ENCODE results near the gene GGT7.
A peak's percentile ranks its signal among the peaks of the same experiment; 100 is the strongest.

Gene GGT7, protein sequence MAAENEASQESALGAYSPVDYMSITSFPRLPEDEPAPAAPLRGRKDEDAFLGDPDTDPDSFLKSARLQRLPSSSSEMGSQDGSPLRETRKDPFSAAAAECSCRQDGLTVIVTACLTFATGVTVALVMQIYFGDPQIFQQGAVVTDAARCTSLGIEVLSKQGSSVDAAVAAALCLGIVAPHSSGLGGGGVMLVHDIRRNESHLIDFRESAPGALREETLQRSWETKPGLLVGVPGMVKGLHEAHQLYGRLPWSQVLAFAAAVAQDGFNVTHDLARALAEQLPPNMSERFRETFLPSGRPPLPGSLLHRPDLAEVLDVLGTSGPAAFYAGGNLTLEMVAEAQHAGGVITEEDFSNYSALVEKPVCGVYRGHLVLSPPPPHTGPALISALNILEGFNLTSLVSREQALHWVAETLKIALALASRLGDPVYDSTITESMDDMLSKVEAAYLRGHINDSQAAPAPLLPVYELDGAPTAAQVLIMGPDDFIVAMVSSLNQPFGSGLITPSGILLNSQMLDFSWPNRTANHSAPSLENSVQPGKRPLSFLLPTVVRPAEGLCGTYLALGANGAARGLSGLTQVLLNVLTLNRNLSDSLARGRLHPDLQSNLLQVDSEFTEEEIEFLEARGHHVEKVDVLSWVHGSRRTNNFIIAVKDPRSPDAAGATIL

DNA sequence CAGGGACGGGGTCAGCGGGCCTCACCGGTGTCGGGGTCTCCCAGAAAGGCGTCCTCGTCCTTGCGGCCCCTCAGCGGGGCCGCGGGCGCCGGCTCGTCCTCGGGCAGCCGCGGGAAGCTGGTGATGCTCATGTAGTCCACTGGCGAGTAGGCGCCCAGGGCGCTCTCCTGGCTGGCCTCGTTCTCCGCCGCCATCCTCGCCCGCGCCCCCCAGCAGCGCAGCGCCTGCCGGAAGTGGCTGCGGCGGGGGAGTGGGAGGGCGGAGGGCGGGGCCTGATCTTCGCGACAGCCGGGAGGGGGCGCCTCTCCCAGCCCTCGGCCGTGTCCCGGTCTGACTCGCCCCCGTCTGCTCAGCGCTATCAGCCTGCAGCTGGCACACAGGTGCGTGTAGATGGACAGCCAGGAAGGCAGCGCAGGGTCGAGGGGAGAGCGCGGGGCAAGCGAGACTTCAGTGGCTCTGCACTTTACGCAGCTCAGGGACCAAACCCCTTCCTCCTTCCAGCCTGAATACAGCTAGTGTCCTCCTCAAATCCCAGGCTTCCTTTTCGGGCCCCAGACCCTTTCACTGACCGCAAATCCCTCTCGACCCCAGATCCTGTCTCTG, at the start of gene GGT7:
TSS of gene GGT7 (minus strand) at position 235 of the 603 bp plus-strand sequence. CDS start at position 194, 41 bp downstream.
- DNase-seq (ENCODE audit: low read depth): peak; percentile 69
- TF ChIP-seq, protein P1, sequence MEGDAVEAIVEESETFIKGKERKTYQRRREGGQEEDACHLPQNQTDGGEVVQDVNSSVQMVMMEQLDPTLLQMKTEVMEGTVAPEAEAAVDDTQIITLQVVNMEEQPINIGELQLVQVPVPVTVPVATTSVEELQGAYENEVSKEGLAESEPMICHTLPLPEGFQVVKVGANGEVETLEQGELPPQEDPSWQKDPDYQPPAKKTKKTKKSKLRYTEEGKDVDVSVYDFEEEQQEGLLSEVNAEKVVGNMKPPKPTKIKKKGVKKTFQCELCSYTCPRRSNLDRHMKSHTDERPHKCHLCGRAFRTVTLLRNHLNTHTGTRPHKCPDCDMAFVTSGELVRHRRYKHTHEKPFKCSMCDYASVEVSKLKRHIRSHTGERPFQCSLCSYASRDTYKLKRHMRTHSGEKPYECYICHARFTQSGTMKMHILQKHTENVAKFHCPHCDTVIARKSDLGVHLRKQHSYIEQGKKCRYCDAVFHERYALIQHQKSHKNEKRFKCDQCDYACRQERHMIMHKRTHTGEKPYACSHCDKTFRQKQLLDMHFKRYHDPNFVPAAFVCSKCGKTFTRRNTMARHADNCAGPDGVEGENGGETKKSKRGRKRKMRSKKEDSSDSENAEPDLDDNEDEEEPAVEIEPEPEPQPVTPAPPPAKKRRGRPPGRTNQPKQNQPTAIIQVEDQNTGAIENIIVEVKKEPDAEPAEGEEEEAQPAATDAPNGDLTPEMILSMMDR (conservative IDR thresholded peaks at IDR 0.05; ENCODE audit: low read length): peak; percentile 54
- peak within 1 kb of the TSS; percentile 85 for H3K4me3 ChIP-seq (ENCODE audit: low read length)

DNA sequence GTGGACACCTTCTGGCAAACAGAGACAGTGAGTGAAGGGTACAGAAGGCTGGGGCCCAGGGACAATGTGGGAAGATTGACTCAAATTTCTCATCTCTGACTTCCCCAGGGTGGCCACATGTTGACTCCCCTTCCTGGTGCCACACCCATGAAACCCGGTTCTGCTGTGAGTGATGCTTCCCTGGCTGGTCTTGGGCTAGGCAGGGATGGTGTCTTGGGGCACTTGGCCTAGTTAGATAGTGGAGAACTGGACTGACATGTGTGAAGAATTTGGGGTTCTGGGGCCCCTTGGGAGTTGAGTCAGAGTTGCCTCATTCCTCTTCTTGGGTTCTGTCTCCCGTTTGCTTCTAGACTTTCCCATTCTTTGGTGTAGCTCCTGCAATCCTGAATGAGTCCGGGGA, 48.8 kb upstream of the GGT7 start:
- H3K4me3 ChIP-seq (ENCODE audit: low read length): no peak overlapping the region
- TF ChIP-seq, protein P1 (conservative IDR thresholded peaks at IDR 0.05; ENCODE audit: low read length): no peak
- peak; percentile 42 for DNase-seq (ENCODE audit: low read depth)

DNA sequence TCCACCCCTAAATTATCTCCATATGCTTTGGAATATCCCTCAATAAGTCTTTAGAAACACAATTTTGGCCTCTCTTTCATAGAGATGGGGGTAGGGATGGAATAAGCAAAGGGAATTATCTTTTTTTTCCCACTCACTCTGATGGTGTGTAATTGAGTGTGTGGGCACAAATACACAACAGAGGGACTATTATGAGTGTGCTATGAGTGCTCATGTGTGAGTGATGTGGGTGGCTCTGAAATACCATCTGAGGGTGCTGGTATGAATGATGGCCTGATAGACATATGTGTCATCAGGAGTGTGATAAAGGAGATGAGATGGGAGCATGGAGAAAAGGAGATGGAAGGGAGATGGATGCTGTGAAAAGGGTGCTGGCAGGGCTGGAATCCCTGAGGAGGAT, 47.4 kb upstream of the GGT7 start:
- H3K4me3 ChIP-seq (ENCODE audit: low read length): no peak overlapping the region
- TF ChIP-seq, protein P1 (conservative IDR thresholded peaks at IDR 0.05; ENCODE audit: low read length): no peak
- DNase-seq (ENCODE audit: low read depth): no peak

DNA sequence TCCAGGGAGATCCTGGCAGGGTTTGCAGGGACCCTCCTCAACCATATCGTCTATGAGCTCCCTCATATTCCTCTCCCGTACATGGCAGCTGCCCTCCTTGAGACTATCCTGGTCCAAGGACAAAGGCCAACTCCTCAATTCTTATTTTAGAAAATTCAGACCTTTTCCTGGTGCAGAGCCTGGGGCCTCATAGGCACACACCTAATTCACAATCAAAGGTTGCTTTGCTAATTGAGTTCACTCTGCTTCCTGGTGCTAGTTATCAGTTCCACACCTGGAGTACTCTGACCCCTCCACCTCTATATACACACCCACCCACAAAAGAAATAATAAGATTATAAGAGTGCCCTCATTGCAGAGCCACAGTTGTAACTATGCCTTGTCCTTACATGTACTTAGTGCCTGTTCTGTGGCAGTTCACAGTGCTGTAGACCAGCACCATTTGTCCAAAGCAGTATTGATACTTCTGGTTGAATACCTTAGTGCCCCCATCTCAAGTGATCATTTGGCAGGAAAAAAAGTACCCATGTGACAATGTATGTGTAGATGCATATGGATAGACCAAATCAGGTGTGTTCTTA, 44.2 kb upstream of the GGT7 start:
- no peak for DNase-seq (ENCODE audit: low read depth)
- H3K4me3 ChIP-seq (ENCODE audit: low read length): no peak overlapping the region
- TF ChIP-seq, protein P1 (conservative IDR thresholded peaks at IDR 0.05; ENCODE audit: low read length): no peak

DNA sequence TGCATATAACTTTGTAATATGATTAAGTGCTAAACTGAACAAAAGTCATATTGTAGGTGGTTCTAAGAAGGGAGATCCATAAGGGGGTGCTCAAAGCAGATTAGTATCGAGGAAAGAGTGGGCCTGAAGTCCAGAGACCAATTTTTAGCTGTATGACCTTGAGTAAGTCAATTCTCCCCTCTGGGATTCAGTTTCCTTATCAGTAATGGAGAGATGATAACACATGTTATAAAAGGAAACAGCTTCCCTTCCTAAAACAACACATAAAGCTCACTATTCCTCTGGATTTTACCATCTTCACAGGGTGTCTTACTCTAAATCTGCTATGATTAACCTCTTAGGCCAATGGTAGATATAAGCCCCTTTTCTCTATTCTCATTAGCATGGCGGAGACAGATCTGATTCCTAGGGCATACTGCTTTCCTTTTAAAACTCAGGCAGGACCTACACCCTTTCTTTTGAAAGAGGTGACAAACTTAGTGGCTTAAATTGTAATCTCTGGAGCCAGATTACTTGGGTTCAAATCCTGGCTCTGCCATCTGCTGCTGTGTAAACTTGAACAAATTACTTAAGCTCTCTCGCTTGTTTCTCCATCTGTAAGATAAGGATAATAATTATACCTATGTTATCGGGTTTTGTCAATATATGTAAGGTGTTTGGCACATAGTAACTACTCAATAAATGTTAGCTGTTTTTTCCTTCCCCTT, 43.2 kb upstream of the GGT7 start:
- TF ChIP-seq, protein P1 (conservative IDR thresholded peaks at IDR 0.05; ENCODE audit: low read length): no peak
- H3K4me3 ChIP-seq (ENCODE audit: low read length): no peak overlapping the region
- DNase-seq (ENCODE audit: low read depth): no peak

DNA sequence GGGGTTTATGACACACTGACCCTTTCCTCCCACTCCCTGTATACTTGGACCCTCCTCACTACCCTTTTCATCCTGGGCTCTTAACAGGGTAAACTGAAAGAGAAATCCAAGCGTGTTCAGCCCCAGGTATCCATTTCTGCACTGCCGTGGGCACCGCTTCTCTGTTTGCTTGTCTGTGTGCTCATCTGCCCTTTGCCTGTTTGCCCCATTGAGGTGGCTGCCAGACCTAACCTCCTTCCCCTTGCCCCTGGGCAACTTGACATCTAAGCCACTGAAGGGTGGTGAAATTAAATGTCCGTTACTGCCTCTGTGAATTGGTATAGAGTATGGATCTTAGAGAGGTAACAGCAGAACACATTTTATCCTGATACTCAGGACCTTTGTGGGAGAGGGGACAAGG, 42.5 kb upstream of the GGT7 start:
- TF ChIP-seq, protein P1 (conservative IDR thresholded peaks at IDR 0.05; ENCODE audit: low read length): no peak
- DNase-seq (ENCODE audit: low read depth): no peak
- H3K4me3 ChIP-seq (ENCODE audit: low read length): no peak overlapping the region

Data from AG10803 (cell line).